HG03045 (cell line): ENCODE results near the gene FMNL2.

Experiments
- ATAC-seq: cut with Tn5 transposase; IDR thresholded peaks from one replicate; pipeline ENCODE4 v1.9.1; 2021; ENCODE audit warnings: mild to moderate bottlenecking, moderate library complexity; ENCODE audit not compliant: unreplicated experiment

Gene FMNL2

DNA sequence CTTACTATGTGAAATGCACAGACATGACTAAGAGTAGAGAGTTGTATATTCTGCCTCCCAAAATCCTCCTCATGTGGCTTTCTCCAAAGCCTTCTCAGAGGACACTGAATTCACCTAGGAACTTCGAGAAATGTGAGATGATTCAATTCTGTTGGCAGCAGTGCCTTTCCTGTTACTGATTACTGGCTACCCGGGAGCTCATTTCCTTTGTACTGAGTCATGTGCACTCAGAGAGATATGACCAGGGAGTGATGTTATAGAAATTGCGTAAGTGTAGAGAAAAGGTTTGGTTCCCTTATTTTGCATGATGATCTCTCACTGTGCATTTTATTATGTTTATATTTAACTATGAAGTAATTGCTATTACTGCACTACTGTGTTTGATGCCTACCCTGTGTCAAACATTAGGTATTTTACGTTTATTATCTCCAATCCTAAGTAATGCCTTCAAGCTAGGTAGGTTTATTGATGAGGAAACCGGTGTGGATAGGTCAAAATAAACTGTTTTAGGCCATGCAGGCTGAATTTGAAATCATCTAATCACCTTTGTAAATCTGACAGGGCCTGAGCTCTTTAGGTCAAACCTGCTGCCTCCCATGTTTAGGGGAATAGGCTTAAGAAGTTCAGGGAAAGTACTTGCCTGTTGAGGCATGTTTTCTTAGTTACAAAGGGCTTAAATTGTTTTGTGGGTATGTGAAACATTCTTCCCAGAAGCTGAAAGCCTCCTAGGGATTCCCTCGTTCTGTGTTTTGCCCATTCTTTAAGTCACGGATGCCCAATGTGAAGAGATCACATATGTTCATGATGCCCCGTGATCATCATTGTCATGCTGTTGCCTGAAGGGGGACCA lies 86.8 kb downstream of the FMNL2 start:
- no peak for ATAC-seq

DNA sequence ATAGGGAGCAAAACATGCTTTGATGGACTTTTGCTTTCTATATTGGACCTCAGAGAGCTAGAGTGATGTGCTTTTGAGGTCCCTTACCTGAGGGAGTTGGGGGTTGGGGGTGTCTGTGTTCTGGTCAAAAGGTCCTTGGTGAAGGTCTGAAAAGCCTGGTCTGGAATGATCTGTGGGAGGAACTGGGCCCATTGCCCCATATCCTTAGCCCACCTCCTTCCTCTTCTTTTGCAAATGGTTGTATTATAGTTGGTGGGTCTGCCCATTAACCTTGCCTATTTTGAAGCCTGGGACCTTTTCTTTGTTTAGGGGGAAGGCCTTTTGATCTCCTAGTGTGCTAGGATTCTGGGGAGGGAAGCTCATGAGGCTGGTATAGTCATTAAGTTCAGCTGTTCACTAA lies 88.7 kb downstream of the FMNL2 start:
- no peak for ATAC-seq

DNA sequence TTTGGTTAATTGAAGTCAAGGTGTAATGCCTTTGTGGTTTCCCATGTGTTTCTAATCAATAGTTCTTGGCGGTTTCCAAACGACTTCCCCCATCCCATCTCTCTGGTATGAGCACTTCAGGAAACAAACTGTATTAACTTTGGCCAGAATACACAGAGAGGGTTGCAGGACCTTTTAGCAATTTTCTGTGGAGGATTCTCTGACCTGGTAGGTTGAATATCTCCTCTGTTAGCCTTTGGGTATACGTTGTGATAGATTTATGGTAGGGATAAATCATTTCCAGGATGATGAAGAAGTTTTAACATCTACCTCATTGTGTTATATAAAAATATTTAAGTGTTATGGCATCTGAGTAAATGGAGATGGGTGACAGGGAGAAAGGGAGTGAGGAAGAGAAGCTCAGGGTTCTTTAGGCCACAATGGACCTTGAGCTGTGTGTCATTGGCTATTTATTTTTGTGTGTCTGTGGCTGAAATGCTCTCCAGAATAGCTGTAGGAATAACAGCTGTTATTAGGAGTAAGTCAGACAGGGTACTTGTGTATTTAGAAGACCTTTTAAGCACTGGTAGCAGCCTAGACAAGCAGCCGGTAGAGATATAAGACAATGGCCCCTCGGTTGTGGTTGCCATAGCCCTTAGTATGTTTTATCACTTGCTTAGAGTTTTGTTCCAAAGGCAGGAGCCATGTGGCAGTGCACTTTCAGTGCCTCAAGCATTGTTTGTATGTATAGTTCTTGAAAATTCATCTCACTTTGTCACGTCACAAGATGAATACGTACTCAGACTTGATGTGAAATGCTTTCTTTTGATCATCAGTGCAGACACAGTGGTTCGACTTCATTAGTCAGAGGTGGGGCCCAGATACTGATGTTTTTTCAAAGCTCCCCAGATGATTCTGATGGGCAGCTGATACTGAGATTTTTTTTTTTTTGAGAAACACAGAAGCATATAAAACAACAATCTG lies 91.1 kb downstream of the FMNL2 start:
- ATAC-seq, result no peak

DNA sequence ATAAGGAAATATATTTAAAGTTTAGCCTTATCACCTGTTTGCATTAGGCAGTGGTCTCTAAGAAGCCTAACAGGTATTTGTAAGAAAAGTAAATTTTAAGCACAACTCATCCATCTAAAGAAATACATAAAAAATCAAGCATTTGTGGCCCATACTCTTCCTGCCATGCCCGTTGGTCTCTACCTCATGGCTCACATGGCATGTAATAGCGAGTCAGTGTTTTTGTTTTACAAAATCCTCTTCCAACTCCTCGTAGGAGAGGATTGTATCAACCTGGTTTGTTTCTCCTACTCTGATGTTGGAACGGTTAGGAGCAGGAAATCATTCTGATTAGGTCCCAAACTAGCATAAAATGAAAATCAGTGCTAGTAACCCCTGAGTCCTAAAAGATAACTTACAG lies 91.8 kb downstream of the FMNL2 start:
- ATAC-seq, result no peak

DNA sequence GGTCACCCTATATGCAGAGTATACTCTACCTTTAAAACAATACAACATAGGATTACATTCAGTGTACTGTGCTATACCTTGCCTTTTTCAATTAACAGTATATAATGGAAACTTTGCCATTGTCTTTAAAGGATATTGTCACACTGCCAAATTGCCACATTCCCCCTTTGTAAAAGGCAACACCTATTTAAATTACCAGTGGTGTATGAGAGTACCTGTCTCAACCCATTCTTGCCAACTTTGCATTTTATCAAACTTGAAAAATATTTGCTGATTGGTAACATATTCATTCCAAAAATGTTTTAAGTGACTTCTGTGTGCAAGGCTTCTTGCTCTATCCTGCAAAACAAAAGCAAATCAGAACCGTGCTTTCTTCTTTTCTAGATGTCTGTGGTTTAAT lies 92.9 kb downstream of the FMNL2 start:
- ATAC-seq, result no peak

DNA sequence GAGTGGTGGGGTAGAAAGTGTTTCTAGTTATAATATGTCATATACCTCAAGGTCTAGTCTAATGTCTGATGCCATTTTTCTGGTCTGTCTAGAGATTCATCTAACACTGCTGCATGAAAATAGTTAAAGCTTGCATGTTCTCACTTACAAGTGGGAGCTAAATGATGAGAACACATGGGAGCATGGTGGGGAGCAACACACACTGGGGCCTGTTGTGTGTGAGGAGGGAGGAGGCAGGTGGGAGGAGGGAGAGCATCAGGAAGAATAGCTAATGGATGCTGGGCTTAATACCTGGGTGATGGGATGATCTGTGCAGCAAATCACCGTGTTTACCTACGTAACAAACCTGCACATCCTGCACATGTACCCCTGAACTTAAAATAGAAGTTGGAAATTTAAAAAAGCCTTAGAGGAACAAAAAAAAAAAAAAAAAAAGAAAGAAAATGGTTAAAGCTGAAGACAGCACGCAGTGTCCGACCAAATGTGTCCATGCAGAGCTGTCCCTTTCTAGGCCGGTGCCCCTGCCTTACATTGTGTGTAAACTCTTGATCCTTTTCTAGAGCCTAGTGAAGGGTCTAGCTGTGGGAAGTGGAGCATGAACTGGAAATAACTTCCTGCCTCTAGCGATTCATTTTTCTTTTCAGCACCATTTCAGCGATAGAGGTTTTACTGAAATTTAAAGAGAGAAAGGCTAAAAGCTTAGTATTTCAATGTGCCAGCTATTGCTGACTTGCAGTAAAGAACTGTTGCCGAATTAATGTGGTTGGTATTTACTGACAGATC lies 94.0 kb downstream of the FMNL2 start:
- no peak for ATAC-seq

DNA sequence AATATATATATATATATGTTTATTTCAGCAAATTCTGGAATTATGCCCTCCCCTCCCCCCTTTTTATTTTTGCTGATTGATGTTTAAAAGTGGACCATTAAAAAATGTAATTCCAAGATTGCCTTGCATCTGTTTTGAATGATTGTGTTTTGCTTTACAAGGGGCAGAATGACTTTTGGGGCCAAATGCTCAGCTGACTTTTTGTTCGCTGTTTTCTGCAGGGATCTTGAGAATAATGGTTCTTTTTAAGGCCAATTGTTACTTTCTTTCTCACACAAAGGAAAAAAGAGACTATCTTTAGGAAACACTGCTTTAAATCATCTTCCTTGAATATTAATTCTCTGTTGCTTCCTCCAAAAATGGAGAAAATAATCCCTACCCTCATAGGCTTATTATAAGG lies 95.9 kb downstream of the FMNL2 start:
- ATAC-seq, result no peak

DNA sequence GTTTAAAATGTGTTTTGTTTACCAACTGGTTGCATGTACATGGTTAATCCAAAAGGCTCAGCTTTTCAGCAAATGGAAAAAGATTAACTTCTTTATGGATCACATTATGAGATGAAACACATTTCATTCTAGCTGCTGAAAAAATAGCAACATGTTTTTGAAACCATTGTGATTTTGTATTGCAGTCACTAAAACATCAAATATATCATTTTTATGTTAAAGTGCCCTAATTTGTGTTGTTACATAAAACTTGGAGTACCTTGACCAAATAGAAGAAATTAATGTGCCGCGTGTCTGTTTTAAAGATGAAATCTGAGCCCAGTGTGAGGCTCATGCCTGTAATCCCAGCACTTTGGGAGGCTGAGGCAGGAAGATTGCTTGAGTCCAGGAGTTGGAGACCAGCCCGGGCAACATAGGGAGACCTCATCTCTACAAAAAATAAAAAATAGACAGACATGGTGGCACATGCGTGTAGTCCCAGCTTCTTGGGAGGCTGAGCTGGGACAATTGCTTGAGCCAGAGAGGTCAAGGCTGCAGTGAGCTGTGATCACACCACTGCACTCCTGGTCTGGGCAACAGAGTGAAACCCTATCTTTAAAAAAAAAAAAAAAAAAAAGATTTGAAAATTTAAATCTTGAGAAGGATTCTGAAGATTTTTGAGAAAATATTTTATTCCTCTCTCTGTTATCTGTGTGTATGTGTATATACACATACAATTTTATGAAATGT lies 96.6 kb downstream of the FMNL2 start:
- no peak for ATAC-seq

DNA sequence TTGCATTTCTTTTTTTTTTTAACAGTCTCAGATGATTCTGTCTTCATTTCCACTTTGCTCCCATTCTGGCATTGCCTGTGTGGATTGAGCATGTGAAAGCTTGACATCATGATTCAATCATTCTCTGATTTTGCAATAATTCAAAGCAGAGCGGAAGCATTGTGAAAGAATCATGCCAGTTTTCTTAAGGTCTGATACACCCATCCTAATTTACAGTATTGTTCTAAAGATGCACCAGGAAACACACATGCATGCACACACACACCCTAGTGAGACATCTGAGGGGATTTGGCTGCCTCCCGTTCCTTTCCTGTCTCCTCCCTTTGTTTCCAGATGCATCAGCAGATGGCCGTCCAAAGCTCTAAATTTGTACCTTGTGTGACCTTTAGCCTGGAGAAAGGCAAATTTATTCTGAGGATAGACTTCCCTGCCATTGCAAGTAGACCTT lies 97.3 kb downstream of the FMNL2 start:
- no peak for ATAC-seq

DNA sequence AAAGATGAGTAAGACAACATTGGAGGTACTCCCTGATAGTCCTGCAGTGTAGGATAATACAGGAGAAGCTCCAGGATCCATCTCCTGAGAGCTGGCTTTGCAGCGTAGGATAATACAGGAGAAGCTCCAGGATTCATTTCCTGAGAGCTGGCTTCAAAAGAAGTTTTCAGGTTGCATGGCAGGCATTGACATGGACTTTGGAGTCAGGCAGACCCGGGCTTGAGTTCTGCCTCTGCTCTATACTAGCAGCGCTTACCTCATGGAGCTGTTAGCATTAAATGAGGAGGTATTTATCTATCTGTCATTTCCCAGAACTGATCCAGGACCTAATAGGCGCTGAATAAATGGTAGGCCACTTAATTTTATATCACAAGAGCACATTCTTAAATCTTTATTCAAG lies 97.8 kb downstream of the FMNL2 start:
- no peak for ATAC-seq

DNA sequence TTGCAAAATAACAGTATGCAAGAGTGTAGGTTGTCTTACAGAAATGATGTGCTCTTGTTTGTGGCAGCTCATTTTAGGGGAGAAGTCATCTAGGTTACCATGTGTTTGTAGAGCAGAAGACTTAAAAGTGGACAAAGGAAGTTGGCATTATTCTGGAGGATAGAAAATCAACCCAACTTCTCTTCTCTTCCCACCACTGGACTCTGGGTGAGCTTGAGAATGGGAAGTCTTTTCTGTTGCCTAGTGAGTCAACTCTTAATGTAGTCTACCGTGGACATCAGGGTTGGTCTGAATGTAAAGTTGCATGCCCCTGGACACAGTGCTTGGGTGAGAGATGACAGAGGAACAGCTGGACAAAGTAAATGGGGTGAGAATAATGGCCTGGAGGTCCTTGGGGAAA lies 98.3 kb downstream of the FMNL2 start:
- ATAC-seq, result no peak

DNA sequence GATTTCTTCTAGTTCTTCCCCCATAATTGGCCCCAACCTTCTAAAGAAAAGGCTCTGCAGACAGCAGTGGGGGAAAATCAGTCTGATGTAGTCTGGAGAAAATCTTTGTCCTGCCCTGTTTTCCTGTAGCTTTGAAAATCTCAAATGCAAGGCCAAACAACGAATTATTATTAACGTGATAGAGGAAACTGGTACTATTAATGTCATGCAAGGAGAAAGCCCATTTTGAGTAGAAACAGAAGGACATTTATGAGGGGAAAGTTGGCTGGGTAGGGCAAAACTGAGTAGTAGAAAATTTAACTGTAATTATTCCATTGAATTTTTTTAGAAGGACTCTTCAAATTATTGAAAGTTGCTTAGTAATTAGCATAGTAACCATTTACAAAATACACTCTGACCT lies 98.8 kb downstream of the FMNL2 start:
- ATAC-seq, result no peak

DNA sequence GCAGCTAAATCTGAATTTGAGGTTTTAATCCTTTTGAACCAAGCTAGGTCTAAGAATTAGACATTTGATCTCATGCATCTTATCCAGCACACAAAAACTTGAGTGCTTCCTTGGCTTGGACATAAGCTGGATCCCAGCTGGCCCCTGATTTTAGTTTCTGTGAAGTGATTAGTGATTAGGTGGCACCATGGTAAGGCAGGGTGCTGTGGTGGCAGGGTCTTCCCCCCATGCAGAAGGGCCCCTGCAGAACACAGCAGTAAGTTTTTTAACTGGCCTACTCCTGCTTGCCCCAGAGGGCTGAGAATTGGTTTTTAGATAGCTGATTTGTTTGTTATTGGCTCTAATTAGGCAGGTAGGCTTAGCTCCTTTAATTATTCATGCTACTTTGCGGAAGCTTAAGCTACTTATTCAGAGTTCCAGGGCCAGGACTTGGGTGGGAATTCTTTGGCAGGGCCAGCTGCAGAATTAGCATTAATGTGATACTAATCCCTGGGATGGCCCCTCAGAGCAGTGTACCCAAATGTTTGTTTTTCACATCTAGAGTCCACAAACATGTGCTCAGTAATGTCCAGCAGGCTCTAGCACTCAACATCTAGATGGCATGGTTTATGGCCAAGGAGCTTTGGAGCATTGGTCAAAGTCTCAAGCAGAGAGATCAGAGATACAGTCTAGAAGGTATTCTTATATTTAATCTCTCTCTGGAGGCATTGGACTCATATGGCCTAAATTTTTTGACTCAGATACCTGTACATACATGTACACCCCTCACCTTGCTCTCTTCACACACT lies 99.6 kb downstream of the FMNL2 start:
- ATAC-seq, result no peak

DNA sequence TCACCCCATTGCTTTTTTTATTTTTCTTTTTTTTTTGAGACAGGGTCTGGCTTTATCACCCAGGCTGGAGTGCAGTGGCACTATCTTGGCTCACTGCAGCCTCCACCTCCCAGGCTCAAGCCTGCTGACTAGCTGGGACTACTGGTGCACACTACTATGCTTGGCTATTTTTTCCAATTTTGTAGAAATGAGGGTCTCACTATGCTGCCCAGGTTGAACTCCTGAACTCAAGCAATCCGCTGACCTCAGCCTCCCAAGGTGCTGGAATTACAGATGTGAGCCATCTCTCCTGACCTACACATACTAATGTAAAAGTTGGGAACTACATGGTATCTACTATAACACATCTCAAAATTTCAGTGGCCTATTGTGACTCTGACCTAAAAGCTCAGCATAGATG lies 101.2 kb downstream of the FMNL2 start:
- ATAC-seq, result no peak

DNA sequence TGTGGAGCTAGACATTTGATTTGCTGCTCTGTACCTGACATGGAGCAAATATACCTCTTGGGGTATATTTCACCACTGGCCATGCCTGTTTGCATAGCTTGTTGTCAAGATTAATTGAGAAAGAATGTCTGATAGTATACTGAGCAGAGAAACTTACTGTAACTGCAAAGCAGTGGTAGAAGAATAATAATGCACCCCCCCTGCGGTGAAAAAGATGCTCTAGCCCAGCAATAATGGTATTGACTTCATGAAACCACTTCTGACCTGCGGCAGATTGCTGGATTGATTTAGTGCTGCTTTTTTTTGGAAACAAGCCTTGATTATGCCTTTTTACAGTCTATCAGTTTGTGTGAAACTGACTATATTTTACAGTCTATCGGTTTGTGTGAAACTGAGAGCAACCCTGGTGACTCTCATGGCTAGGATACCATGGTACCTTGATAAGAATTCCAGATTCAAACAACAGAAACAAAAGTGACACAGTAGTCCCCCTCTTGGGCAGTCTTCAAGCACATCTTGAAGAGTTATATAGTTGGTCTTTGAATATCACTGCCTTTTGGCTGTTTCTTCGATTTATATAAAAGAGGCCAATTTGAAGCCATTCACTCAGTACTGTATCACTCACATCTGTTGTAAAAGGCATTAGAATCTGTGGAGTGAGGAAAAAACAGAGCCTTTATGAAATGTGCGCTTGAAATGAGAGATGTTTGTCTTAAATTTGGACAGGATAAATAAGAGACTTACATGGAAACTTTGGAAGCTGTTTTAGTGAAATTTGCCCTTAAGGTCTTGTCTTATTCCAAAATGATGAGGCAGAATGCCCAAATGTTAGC lies 102.5 kb downstream of the FMNL2 start:
- ATAC-seq, result no peak

DNA sequence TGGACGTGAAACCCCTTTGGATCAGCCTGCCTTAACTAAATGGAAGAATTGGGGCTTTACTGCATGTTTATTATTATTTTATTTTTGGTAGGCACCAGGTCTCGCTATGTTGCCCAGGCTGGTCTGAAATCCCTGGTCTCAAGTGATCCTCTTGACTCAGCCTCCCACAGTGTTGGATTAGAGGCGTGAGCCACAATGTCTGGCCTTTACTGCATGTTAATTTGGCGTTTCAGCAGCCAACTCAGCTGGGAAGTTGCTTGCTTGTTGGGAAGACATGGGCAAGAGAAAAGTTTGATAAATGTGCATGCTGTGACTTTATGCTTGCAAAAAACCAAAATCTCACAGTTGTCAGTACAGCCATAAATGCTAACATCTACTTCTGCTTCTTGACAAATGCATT lies 105.1 kb downstream of the FMNL2 start:
- no peak for ATAC-seq

DNA sequence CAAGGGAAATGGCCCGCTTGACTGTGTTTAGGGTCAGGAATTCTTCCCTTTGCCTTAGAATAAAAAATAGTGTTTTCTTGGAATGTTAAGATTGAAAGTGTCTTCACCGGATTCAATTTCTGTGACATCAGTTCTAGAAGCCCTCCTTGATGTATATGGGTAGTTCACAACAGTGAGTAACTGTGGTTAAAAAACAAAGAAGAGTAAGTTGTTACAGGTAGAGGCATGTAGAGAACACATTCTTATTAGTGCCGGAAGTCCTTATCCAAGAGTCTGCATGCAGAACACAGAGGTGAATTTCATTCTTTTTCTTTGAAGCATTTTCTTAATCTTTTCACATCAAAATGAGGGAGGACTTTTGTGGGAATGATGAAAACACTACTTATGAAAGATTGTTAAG lies 105.5 kb downstream of the FMNL2 start:
- no peak for ATAC-seq

DNA sequence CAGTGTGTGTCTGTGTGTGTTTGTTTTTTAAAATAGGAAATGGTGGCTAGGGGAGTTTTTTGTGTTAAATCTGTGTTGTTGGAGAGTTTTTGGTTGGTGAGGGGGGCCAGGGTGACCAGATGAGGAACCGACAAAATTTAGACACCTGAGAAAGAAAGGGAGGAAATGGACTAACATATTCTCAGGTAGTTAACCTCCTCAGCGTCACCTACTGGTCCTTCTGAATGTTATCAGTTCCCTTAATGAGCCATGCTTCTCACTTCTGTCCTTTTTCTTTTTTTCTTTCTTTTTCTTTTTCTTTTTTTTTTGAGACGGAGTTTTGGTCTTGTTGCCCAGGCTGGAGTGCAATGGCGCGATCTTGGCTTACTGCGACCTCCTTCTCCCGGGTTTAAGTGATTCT lies 107.0 kb downstream of the FMNL2 start:
- ATAC-seq, result no peak

DNA sequence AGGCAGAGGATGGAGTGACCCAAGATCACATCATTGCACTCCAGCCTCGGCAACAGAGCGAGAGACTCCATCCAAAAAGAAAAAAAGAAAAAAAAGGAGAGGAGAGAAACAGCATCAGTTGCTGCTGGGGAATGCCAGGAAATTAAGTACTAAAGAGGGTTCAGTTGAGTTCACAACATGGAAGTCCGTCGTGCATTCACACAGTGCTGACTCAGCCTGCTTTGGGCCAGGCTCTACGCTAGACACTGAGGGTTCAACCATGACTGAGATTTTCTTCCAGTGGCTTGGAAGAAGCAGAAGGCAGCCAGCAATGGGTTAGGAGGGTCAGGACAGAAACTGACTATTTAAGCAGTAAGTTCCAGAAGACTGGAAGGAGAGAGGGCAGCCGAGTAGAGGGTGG lies 108.8 kb downstream of the FMNL2 start:
- no peak for ATAC-seq
